Umbilical cord (tissue), 2 donors: ENCODE measurements around the gene SEMA6A. TPM values are rescaled to one million over a fixed set of nuclear protein-coding genes. Genes with fewer than 3 reads are reported as not detected.
A peak's percentile ranks its signal among the peaks of the same experiment; 100 is the strongest.
"Not testable (repeated sequence)": the region's sequence is repeated elsewhere in the genome, so short reads cannot be mapped to it uniquely, and the experiment has no call there.

Source experiments
- DNase-seq: peaks from one replicate; pipeline ENCODE4 v3.0.0-alpha.2; 2015; ENCODE audit warnings: low spot score
- total RNA-seq: library from RNA; depleted of rRNA; stranded (reverse); fragments of >200 nt; gene quantifications from one replicate; pipeline ENCODE4 v1.2.3, GENCODE V29; 2014; ENCODE audit warnings: low replicate concordance; ENCODE audit not compliant: insufficient read depth

The SEMA6A gene
- total RNA-seq, 1 donor from 2014 or later = 34.7 TPM

- DNase-seq = no peak
These were observed 19.9 kb downstream of the SEMA6A start for GRCh38 chr5:116554764-116555163.

DNA sequence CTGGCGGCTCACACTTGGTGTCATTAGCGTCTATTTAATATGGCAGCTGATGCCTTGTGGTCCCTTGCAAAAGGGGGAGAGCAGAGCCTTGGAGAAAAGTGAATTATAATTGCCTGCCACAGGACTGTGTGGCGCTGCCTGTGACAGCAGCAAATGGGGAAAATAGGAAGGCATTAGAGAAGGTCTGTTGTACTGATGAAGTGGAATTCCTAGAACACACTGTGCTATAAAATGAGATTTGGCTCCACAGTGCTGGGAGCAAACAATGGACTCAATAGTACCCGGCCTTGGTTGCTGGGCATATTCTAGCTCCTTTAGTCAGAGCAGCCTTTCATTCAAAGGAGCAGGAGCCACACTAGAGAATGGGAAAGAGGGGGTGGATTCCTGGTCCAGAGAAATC lies 21.3 kb downstream of the SEMA6A start:
- no peak for DNase-seq

GRCh38 chr5:116550082-116550481 lies 24.5 kb downstream of the SEMA6A start:
- DNase-seq = no peak

GRCh38 chr5:116546743-116547124 lies 27.9 kb downstream of the SEMA6A start:
- no peak for DNase-seq

DNA sequence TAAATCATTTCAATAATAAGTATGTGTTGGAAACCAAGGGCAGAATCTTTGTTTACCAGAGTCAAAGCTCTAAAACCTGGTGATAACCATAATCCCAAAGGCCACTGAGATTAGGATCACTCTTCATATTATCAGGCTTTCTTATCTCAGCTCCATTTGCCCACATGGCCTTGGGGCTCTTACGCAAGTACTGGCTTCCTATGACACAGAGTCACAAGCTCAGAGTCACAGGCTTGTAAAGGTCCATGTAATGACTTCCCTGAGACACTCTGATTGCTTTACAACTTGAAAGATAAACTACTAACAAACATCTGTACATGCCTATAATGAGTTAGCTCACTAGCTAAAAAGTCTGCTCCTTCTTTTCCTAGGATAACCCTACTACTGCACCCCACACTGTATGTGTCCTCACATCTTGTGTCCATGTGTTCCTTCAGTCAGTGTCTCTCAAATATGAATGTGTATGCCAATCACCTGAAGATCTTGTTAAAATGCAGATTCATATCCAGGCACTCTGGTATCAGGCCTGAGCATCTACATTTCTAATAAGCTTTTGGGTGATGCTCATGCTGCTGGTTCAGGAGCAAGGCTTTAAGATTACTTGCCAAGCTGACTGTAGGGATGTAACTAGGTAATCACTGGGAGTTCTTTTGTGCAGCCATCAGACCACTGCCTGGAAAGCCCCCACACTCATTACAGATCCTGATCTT lies 28.4 kb downstream of the SEMA6A start:
- DNase-seq = no peak

DNA sequence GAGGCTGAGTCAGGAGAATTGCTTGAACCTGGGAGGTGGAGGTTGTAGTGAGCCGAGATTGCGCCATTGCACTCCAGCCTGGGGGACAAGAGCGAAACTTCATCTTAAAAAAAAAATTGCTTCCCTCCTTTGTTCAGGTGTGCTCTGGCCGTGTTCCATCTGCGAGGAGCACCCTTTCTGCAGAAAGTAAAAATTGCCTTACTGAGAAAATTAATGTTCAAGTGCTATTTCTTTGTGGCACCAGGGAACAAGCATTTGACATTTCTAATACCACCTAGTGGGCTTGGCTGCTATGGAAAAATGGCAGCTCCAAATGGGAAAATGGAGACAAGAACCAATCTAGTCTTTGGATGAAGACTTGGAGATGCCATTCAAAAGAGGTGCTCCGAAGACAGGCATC lies 29.2 kb downstream of the SEMA6A start:
- DNase-seq = not testable (repeated sequence)

GRCh38 chr5:116544531-116545241 lies 29.9 kb downstream of the SEMA6A start:
- no peak for DNase-seq

GRCh38 chr5:116543501-116543900 lies 31.1 kb downstream of the SEMA6A start:
- DNase-seq = no peak

DNA sequence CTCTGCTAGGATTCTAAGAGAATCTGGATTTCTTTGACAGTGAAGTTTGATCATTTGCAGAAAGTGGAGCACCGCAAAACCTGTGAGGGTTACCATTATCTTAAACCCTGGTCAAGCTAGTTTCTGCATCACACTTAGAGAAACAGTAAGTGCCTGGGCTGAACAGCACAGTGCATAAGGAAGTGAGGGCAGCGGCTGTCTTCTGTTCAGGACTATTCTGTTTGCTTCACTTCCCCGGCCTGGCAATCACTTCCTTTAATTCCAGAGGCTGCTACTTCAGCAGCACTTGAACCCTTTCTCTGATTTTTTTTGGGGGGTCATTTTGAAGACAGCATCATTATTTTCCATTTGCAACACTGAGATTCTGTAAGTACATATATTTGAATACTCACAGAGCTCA lies 32.0 kb downstream of the SEMA6A start:
- DNase-seq = no peak

- DNase-seq = no peak
These were observed 35.4 kb downstream of the SEMA6A start for GRCh38 chr5:116539222-116539621.

- DNase-seq = no peak
These were observed 38.1 kb downstream of the SEMA6A start for GRCh38 chr5:116536316-116537083.

DNA sequence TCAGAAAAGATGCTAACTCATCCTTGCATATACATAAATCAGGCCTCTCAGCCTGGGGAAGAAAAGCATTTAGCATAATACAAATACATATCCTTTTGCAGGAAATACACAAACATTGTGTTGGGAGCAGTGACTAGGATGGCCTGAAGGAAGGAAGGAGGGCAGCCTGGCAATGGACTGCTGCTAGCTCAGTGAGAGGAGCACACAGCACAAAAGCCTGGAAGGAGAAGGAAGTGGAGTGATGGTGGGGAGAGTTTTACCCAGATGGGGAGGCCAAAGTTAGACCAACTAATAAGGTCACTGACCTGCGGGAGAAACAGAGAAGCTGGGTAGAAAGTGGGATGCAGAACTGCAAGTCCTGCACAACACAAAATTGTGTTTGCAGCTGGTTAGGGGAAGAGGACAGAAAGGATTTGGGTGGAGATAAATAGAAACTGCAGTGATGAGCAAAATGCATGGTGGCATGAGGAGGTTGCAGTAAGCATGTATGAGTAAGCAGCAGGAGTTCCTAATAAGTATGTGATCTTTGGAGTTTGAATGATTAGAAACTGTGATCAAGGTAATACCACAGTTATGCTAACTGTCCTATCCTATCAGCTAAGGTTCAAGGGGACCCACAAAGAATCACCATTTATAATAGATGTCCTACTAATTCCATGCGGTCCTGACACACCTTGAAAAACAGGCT lies 39.5 kb downstream of the SEMA6A start:
- no peak for DNase-seq

DNA sequence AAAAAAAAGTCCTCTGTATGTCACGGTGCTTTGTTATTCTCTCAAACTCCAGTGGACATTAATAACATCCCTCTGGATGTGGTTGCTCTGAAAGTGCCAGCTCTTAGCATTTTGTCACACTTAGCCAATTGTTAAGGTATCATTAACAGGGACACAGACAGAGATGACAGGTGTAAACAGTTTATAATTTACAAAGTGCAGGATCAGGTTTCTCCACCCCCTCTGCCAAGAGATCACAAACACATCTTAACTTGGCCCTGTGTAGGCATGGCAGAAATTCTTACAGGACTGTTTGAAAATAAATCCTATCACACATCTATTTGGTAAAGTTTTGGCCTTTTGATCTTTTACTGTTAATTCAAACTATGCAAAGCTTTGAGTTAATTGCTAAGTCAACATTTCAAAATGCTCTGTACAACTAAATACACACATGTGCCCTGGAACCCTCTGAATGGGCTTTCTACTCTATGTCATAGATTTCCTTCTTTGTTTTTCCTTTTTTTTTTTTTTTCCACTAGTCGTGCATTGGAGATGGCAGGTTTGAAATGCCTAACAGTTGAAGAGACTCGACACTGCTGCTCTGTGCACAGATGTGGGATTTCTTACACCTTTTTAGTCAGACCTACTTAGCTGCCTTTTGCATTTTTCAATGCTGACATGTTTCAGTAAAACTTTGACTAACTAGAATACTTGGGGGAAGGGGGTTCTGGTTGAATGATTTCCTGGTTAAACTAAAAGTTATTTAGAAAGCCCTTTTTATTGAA lies 41.7 kb downstream of the SEMA6A start:
- DNase-seq = no peak

GRCh38 chr5:116531635-116532034 lies 43.0 kb downstream of the SEMA6A start:
- no peak for DNase-seq

DNA sequence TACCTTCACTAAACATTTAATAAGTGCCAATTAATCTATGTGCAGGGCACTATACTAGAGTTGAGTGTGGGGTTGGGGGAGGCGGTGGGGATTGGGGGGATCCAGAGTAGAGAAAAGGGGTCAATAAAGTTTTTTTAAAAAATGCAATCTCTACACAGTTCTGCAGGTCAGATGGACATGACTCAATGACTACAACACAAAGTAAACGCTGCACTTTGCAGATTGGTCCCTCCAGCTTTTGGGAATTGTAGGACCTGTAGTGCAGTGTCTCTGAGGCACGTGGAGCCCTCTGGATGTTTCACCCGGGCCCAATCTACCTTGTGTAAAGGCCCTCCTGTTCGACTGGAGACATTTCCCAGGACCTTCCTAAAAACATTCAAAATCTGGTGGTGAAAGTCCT lies 43.5 kb downstream of the SEMA6A start:
- DNase-seq = no peak

DNA sequence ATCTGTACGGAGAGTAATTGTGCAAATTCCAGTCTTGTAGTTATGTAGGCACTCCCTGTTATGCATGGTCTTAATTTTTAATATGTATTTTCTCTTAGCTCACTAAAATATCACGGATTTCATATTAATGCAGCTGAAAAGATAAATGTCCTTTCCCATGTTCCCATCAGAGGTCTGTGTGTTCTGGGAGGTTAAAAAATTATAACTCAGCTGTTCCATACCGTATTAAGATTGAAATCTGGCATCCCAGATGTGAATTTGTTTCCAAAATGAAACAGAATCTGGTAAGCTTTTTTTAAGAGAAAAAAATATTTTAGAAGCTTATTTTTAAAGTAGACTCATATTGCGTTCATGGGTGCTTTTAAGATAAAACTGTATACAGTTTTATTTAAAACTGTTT lies 44.3 kb downstream of the SEMA6A start:
- peak; percentile 48 for DNase-seq

DNA sequence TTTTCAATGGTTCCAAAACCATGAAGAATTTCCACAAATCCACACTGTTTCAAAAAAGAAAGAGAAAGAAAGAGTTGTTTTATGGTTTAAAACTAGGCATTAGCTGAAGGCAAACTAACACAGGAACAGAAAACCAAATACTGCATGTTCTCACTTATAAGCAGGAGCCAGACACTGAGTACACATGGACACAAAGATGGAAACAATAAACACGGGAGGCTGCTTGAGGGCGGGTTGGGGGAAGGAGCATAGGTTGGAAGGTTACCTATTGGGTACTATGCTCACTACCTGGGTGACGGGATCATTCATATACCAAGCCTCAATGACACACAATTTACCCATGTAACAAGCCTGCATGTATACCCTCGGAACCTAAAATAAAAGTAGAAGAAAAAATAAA lies 45.0 kb downstream of the SEMA6A start:
- DNase-seq = no peak

DNA sequence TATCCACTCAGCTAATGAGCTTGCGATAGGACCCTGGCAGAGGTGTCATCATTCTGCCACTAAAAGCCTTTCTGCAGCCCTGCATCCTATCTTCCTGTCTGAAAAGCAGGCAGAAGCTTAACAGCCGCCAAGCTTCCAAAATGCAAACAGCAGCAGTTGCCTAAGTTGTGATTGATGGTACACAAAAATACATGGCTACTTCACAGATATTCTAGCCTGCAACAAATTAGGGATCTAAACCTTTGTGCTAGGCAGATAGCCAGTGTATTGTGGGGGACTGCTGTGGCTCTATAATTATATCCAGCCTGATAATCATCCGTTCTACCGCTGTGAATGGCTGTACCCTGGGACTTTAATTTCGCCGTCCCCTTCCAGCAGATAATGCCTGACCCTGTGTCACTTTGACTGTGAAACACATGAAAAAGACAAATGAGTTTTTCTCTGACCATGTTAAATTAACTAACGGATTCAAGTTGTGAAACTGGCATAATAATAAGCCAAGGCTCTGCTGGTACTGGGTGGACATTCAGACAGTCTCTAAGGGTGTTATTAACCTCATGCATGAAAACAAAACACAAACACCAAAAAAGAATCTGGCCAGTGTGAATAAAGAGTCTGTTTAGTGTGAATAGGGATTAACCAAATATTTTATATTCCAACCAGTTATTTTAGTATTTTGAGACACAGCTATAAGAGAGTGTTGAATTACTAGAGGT lies 45.9 kb downstream of the SEMA6A start:
- DNase-seq = no peak

- DNase-seq = no peak
These were observed 47.0 kb downstream of the SEMA6A start for GRCh38 chr5:116527582-116527981.

GRCh38 chr5:116525674-116526073 lies 48.9 kb downstream of the SEMA6A start:
- no peak for DNase-seq

GRCh38 chr5:116524966-116525365 lies 49.7 kb downstream of the SEMA6A start:
- no peak for DNase-seq
